Kidney glomerular epithelial cell (primary cell): ENCODE data around the gene ST3GAL4.

ENCODE experiments used
- DNase-seq: peaks from one replicate; lab custom pipeline; 2025; lab: John Stamatoyannopoulos, UW

ST3GAL4 gene

DNA sequence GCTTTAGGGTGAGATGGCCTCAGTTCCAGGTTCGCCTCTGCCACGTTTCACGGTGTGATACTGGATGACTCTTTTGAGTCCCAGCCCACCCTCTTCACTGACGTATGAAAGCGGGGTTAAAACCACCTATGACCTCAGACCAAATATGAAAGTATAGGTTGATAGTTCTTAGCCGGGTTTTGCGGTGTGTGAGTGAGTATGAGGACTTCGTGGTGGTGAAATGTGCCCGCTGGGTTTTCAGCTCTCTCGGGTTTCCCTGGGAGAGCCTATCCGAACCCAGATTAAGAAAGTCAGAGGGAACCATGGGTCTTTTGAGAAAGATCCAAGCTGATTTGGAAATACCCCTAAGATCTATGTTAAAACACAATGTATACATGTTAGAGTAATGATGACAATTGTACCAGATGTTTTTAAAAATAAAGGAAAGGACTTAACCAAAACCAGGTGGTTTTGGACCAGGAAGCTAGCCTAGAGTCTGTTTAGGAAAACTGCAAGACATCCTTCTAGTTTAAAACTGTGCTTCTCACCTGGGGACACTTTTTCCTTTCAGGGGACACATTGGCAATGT, 25.8 kb upstream of the ST3GAL4 start:
- no peak for DNase-seq

DNA sequence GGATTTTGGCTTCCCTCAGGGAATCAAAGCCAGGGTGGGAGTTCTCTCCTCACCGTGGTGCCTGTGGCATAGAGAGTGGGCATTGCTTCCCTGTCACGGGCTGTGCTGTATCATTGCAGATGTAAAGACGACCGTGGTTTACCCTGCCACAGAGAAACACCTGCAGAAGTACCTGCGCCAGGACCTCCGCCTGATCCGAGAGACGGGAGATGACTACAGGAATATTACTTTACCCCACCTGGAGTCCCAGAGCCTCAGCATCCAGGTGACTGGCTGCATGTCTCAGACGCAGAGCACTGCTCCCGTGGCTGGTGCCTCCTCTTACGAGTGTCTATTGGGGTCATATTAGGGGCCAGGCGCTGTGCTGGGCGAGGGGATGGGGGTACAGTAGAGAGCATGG, 24.2 kb upstream of the ST3GAL4 start:
- no peak for DNase-seq

DNA sequence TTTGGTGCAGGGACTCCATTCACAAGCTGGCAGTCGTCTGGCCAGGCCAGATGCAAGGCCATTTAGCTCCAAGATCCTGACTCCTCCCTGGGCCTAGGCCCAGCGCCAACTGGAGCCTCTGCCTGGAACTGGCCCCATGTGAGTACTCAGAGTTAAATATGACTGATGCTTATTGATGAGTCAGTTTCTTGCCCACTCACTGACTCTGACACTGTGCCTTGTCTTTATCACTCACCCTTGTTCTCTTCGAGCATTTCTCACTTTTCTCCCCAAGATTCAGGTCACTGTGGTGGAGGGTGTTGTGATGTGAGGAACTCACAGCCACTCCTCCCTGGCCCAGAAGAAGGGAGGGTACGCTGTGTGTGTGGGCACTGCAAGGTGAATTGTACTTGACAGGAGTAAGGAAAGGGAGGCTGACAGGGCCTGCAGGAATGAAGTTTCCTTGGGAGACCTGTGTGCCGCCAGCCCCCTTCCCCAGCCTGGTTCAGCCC, 23.2 kb upstream of the ST3GAL4 start:
- peak; percentile 40 for DNase-seq

DNA sequence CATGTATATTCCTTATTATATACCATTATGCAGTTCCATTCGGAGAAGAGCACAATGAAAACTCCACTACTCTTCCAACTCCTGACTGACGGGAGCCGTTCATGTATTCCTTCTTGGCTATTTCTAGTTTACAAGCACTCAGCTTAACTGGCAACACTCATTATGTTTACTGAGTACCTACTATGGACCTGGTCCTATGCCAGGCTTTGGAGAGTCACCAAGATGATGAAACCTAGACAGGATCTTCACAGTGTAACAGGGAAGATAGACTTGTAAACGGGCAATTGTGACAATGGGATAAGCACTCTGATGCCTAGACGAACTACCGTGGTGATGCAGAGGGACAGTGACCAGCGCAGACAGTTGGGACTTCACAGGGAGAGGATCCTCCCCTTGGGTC, 22.3 kb upstream of the ST3GAL4 start:
- DNase-seq: no peak

DNA sequence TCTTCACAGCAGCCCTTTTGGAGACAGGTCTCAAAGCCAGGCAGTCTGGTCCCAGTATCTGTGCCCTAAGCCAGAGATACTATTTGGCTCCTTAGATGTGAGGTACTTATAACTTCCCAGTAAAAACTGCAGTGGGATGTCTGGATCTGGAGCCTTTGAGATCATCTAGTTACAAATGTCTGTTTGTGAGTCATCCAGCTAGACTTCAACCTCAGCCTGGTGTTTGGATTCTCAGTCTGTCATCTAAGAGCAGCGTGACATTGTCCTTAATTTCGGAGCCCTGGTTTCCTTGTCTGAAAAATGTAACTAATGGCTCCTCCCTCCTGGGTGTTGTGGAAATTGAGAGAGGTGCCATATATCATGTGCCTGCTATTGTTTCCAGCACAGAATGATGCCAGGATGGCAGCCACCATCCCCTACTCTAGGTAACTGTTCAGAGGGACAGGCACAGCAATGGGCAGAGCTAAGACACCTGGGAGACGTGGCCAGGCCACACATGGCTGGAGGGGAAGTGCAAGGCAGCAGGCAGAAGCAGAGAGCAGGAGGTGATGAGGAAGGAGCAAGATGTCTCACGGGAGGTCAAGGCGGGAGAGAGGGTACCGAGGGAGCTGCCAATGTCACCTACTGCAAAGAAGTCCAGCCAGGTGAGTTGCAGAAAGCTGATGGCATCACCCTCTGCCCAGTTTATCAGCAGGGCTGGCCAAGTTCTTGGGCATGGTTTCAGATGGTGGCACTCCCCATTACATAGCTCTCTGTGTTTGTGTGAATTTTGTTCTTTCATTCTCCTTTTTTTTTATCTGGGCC, 20.6 kb upstream of the ST3GAL4 start:
- DNase-seq: no peak

DNA sequence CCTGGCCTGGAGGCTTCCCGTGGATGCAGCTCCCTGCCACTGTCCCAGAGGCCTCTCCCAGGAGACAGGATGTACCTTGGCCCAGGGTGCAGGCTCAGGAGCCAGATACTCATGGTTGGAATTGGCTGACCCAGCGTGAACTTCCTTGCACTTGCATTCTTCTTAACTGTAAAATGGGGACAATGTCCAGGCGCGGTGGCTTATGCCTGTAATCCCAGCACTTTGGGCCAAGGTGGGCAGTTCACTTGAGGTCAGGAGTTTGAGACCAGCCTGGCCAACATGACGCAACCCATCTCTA, 20.1 kb upstream of the ST3GAL4 start:
- DNase-seq: no peak

DNA sequence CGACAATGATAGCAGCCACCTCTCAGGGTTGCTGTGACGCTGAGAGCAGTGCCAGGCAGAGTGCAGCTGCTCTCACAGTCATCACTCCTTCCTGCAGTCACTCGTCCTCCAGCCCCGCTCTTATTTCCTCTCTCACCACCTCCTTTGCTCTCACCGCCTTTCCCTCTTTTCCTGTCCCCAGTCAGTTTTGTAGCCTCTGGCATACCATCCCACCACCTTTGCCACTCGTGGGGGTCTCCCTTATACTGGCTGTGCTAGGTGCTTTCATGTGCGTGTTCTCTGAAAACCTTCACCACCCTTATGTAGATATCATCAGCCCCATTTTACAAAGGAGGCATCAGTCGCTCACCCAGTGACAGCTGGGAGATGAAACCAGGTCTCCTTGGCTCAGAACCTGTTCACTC, 19.3 kb upstream of the ST3GAL4 start:
- no peak for DNase-seq

DNA sequence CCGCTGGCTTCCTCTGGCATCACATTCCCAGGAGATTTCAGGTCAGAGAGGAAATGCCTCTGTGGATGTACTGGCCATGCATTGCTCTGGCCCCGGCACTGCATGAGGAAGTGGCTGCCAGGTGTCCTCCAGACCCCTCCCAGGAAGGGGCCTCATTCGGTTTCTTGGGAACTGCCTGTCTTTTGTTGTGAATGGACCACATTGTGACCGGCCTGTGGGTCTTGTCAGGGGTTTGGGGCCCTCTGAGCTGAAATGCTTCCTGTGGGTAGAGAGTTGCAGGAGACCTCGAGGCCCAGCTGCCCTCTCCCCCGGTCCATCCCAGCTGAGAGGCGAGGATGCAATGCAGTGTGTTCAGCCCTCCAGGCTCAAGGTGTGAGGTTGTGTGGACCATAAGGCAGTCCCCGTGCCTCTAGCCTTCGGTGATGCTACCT, 18.8 kb upstream of the ST3GAL4 start:
- DNase-seq: no peak

DNA sequence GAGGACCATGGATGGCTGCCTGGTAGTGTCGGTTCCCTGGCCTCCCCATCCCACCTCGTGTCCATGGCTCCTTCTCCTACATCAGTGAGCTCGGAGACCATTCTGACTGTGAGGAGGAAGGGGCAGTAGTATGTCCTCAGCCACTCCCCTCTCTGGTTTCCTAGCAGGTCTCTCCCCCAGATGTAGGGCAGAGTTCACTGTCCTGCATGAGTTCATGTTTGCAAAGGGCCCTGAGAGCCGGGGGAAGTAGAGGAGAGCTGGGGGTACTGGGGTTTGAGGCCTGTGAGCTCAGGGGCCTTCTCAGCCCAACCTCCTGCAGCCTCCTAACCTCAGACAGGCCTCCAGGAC, 18.4 kb upstream of the ST3GAL4 start:
- DNase-seq: no peak

DNA sequence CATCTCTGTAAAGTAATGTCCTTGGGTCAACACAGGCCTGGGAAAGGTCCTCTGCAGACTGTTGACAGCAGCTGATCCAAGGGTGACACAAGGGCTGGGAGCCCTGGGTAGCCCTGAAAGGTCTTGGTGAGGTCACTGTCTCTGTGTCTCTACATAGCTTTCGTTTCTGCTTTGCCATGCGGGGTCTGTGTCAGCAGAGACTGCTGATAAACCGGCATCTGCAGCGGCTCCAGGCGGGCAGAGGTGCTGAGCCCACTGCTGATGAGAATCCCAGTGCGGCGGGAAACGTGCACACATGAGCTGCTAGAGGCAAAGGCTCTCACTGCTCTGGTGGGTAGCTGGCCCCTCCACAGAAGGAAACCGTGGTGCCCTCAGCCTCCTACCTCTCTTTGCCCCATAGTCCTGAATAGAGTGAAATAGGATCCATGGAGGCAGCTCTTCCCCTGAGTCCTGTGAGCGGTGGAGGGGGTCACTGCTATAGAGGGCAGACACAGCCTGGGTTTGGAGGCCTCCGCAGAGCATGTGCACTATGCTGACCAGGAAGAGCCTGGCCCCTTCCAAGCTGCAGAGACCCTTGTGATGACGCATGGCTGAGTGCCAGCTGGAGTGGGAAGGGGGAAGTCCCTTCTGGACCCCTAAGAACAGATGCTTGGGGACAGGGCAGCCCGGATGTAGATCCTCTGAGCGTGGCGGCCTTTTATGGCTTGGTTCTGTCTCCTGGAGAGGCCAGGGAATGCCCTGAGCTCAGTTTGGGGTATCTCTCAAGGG, 17.8 kb upstream of the ST3GAL4 start:
- no peak for DNase-seq

DNA sequence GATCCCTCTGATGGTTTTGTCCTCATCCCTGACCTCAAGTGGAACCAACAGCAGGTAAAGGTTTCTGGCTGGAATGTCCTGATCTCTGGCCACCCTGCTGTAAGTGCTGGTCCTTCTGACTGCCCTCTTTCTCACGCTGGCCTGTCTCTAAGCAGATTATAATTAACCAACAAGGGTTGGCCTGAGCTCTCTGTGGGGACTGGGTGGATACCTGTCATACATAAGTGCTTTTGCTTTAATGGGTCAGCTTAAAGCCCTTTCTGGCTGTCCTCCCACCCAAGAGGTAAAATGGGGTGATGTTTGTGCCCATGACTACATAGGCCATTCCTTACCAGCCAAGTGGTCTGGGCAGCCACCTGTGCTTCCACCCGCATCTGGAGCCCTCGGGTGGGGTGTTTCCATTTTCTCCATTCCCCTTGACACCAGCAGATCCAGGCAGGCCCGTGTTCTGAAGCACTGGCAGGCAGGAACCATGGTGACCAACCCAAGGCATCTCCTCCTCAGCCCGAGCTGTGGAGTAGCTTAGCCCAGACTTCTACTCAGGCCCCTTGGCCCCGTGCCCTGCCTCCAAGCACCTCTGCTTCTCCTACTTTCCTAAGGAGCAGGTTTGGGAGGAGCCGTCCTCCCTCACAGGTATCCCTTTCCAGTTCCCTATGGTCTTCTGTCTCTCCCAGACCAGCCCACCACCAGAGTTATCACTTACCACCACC, 17.0 kb upstream of the ST3GAL4 start:
- no peak for DNase-seq

DNA sequence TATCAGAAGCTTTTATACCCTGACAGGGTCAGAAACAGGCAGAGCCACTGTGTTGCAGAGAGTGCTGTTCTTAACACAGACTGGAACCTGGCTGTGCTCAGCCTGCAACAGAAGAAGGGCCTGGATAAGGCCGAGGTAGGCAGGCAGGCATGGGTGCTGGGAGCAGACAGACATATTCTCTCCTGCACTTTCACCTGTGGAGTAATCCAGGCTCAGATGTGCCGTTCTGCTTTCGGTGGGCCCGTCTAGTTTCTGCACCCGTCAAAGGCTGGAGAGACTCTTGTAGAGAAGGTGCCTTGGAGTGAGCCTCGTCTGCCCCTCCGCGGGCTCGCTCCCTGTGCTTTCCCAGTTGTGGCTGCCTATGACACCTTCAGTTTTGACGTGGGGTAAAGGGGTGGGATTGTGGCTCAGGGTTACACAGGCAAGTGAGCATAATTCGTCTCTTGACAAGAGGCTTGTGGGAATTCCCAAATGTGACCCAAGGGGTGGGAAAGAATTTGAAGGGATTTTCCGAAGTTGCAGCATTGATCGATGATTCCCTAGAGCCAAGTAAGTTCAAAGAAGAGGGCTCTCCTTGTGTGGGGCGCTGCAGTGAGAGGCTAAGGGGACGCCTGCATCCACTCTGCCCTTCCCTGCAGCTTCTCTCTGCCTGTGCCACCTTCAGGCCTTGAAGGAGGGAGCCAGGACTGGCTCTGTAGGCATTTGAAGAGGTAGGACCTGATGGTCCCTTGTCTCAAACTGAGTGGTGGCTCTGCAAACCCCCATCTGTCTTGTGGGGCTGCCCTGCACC, 16.2 kb upstream of the ST3GAL4 start:
- DNase-seq: no peak

DNA sequence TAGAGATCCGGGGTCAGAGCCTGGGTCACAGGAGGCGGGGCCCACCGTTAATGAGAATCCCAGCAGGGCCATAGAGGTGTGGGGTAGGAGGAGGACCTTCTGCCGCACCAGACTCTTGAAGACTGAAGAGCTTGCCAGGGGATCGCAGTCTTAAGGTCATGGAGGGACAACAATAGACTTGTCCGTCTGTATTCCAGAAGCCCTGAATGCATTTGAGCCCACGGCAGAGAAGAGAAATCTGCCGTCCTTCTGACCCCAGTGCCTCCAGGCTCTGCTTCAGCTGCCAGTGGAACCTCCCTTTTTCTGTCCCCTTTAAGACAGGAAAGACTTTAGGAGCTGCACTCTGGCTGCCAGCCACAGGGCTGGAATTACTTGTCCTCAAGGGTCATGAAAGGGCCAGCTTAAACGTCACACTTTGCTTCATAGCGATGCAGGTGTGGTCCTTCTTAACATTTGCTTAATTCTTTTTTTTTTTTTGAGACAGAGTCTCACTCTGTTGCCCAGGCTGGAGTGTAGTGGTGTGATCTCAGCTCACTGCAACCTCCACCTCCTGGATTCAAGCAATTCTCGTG, 15.5 kb upstream of the ST3GAL4 start:
- no peak for DNase-seq

DNA sequence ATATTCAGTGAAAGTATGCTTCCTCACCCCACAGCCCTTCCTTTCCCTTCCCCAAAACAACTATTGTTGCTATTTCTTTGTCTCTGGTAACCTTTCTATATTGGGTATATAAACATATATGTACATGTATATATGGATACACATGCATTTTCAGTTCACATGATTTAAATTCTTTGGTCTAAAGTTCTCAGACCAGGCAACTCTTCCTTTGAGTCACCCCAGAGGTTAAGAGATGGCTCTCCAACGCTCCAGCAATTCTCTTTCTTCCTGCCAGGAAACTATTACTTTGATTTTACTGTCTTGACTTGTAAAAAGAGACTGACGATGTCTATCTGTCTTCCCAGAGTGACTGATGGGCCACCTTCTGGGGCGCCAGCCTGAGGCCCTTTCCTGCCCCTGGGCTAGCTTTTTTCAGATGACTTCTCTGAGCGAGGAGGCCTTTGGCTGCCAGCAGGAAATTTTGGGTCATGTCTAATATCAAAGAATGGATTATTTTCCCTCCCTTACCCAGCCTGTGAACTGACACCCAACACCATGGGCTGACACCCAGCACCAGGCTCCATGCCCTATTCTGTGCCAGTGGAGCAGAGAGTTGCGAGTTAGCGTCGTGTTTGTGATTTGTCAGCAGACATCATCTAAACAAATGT, 14.4 kb upstream of the ST3GAL4 start:
- DNase-seq: no peak

DNA sequence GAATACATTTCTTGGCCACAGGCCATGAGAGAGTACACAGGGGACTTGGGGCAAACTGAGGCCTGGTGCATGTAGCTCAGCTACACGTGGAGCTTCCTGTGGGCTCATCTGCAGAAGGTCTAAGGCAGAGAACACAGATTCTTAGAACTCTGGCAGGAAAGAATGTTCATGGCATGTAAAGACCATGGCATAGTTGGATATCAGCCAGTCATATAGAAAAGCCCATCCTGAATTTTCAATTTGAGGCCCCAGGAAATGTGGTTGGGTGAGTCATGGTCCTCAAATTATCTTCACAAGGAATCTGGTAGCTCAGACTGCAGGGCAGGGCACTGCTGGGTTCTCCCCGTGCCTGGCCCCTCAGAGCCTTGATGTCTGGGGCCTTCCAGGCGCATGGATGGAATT, 13.7 kb upstream of the ST3GAL4 start:
- DNase-seq: no peak

DNA sequence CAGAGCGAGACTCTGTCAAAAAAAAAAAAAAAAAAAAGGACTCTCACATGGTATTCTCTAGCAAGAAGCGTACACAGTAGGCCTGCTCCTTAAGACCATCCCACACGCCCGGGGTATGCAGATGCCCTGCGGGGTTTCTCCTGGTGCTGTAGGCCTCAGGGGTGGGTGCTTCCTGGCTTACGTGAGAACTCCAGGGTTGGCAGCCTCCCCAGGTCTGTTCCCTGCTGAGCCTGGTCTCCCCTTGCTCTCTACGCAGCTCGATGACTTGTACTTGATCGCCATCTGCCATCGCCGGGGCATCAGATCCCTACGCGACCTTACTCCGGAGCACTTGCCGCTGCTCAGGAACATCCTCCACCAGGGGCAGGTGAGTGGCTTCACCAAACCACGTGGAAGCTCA, 12.4 kb upstream of the ST3GAL4 start:
- DNase-seq: no peak

DNA sequence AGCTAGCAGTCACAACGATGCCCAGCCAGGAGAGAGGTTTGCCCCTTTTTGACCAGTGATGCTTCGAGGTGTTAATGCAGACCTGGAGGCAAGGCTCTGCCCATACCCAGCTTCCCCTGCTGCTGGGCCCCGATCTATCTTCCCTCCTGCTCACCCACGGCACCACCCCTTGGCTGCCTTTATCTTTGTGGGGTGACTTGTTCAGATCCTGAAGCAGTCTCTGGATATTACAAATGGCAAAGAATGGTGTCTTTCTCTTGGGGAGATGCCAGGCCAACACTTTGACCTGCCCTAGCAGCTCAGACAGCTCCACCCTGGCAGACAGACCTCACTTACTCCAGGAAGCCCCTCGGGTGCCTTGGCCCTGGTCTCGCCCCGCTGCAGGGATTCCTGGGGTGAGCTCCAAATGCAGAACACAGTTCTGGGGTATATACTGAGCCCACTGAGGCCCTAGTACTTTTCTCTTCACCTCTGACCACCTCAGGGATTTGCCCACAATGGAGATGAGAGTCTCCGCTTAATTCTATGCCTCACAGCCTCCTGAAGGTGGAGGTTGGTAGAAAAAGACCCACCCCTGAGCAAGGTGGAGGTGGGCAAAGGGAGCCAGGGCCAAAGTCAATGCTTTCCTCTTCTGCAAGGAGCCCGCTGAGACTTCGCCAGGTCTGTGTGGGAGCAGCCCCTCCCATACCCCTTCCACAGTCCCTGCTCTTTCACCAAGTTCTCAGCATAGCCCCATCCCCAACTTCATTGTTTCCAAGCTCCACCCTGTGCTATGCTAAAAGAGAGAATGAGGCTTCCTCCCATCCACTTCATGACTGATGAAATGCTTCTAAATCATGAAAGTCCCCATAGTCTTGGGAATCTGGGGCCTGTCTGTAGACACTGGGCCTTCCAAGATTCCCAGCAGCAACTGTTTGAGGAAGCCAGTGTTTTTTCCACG, 11.1 kb upstream of the ST3GAL4 start:
- no peak for DNase-seq

DNA sequence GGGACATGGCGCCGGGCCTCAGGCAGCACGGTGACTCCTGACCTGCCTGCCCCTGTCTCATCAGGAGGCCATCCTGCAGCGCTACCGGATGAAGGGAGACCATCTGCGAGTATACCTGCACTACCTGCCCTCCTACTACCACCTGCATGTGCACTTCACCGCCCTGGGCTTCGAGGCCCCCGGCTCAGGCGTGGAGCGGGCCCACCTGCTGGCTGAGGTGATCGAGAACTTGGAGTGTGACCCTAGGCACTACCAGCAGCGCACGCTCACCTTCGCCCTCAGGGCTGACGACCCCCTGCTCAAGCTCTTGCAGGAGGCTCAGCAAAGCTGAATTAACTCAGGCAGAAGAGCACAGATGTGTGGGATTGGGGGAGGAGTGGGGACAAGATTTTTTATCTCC, 10.2 kb upstream of the ST3GAL4 start:
- DNase-seq: no peak

DNA sequence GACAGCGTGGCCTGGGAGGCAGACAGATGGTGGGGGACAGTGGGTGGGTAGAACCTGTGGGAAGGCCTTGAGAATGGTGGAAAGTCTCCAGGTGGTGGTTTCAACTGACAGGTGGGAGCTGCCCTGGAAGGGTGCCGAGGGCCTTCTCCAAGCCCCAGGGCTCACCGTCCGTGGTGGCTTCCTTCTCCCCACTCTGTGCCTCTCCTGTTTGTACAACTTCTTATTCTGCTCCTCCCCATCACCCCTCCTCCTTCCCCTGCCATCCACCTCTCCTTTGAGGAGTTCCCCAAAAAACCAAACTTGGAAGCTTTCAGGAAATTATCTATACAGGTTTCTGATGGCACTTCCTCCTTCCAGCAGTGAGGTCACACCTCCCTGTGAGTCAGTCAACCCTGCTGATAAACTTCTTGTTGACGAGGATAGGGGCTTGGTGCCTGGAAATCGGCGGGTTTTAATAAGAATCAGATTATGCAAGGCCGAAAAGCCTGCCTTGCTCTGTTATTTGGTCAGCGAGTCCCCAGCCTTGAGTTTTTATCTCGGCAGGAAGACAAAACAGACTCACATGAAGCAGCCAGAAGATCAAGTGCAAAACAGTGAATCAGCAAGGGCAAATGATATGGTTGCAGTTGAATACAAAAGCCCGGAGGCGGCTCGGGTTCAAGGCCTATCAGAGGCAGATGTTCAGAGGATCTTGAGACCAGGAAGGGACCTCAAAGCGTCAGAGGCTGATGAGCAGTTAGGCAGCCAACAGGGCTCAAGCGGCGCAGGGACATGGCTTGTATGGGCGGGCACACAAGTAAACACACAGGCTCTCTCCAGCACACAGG, 9.5 kb upstream of the ST3GAL4 start:
- no peak for DNase-seq
